SK-N-SH (cell line): ENCODE measurements around the gene GARNL3. TPM values are rescaled to one million over a fixed set of nuclear protein-coding genes. Genes with fewer than 3 reads are reported as not detected.

Experiments
- CTCF ChIA-PET: fragments of 300-600, 350-600 bp; formaldehyde crosslinking; extraction: SDS; loops from one replicate; lab custom pipeline; 2021; lab: Yijun Ruan, JAX
- POLR2A ChIA-PET: fragments of 350-600 bp; sonication (Branson Sonifier 250); formaldehyde crosslinking; extraction: SDS; loops from one replicate; lab custom pipeline; 2020; ENCODE audit warnings: antibody characterized with exemption, inconsistent platforms; lab: Yijun Ruan, JAX
- DNase-seq: peaks from one replicate; pipeline ENCODE4 v3.0.0; 2012
- H2AFZ ChIP-seq: fragments of 200-600 bp; sonication (generic); 2 replicates; pipeline ENCODE4 v1.8.1; 2016; ENCODE audit warnings: antibody characterized with exemption, mild to moderate bottlenecking, low read depth
- H3F3A ChIP-seq: fragments of 200-600 bp; sonication (generic); replicated peaks from 2 replicates; pipeline ENCODE3; 2016; ENCODE audit warnings: antibody characterized with exemption, mild to moderate bottlenecking; ENCODE audit not compliant: insufficient read depth
- H3K27ac ChIP-seq, 2 experiments: fragments of 200-500 bp in 1 of 2; fragments of 200-600 bp in 1 of 2; sonication (Bioruptor generic) in 1 of 2; sonication (generic), shearing (Covaris generic) in 1 of 2; 2 replicates each; pipeline versions ENCODE4 v1.5.1 to v1.6.1; 2014 to 2016; ENCODE audit warnings: low read depth in 2 of 2, inconsistent platforms in 1 of 2, low read length in 1 of 2, mild to moderate bottlenecking in 1 of 2, mixed read lengths in 1 of 2
- H3K27me3 ChIP-seq: fragments of 200-600 bp; sonication (generic), shearing (Covaris generic); 2 replicates; pipeline ENCODE4 v1.6.1; 2016; ENCODE audit warnings: mixed run types; ENCODE audit not compliant: insufficient read depth
- H3K36me3 ChIP-seq, 2 experiments: fragments of 200-500 bp in 1 of 2; fragments of 200-600 bp in 1 of 2; sonication (Bioruptor generic) in 1 of 2; sonication (generic) in 1 of 2; replicated peaks in 1 of 2; 2 replicates each; pipeline versions ENCODE3 to v1.5.1; 2014 to 2016; ENCODE audit warnings: low read length in 1 of 2, mild to moderate bottlenecking in 1 of 2; ENCODE audit not compliant: insufficient read depth in 2 of 2, control insufficient read depth in 1 of 2
- H3K4me1 ChIP-seq, 2 experiments: fragments of 200-500 bp in 1 of 2; fragments of 200-600 bp in 1 of 2; sonication (Bioruptor generic) in 1 of 2; sonication (generic), shearing (Covaris generic) in 1 of 2; 2 replicates each; pipeline versions ENCODE4 v1.5.1 to v1.6.1; 2014 to 2016; ENCODE audit warnings: low read depth in 1 of 2, low read length in 1 of 2, mixed run types in 1 of 2; ENCODE audit not compliant: insufficient read depth in 2 of 2, control insufficient read depth in 1 of 2
- H3K4me2 ChIP-seq: fragments of 200-600 bp; sonication (generic), shearing (Covaris generic); 2 replicates; pipeline ENCODE4 v1.6.1; 2017; ENCODE audit warnings: mixed run types
- H3K4me3 ChIP-seq, 2 experiments: fragments of 200-500 bp in 1 of 2; fragments of 200-600 bp in 1 of 2; sonication (Bioruptor generic) in 1 of 2; sonication (generic), shearing (Covaris generic) in 1 of 2; 2 replicates each; pipeline versions ENCODE4 v1.5.1 to v1.8.1; 2014 to 2016; ENCODE audit warnings: low read depth in 2 of 2, inconsistent platforms in 1 of 2, low read length in 1 of 2, mild to moderate bottlenecking in 1 of 2, mixed read lengths in 1 of 2, moderate library complexity in 1 of 2
- H3K79me2 ChIP-seq: fragments of 200-600 bp; sonication (generic); 2 replicates; pipeline ENCODE4 v1.8.1; 2017; ENCODE audit warnings: mild to moderate bottlenecking; ENCODE audit not compliant: insufficient read depth
- H3K9ac ChIP-seq: fragments of 200-600 bp; sonication (generic); 2 replicates; pipeline ENCODE4 v1.6.1; 2017; ENCODE audit warnings: mixed run types
- H3K9me2 ChIP-seq: fragments of 200-600 bp; sonication (generic); 2 replicates; pipeline ENCODE4 v1.6.1; 2017; ENCODE audit warnings: mixed run types
- H3K9me3 ChIP-seq: fragments of 200-600 bp; sonication (generic); 2 replicates; pipeline ENCODE4 v1.6.1; 2017; ENCODE audit warnings: mixed run types, mild to moderate bottlenecking, moderate library complexity
- H4K20me1 ChIP-seq: fragments of 200-600 bp; sonication (generic); 2 replicates; pipeline ENCODE4 v1.6.1; 2017; ENCODE audit warnings: mild to moderate bottlenecking, mixed run types; ENCODE audit not compliant: insufficient read depth
- CHD2 ChIP-seq: fragments of 150-350 bp; IDR thresholded peaks from 2 replicates; pipeline ENCODE4 v1.6.1; 2018; ENCODE audit warnings: low read length; ENCODE audit not compliant: partially characterized antibody
- CTCF ChIP-seq: fragments of 200-600 bp; sonication (generic); IDR thresholded peaks from 2 replicates; pipeline ENCODE4 v1.6.1; 2017; ENCODE audit warnings: antibody characterized with exemption, mild to moderate bottlenecking, moderate library complexity
- ELF1 ChIP-seq: IDR thresholded peaks from 2 replicates; pipeline ENCODE4 v1.4.0; 2012
- EZH2phosphoT487 ChIP-seq: fragments of 200-600 bp; sonication (generic); IDR thresholded peaks from 2 replicates; pipeline ENCODE4 v1.6.1; 2017; ENCODE audit warnings: low read depth, mixed run types, mild to moderate bottlenecking, antibody characterized with exemption, moderate library complexity, borderline replicate concordance
- FOSL2 ChIP-seq: IDR thresholded peaks from 2 replicates; pipeline ENCODE4 v1.4.0; 2012; ENCODE audit warnings: low read depth, mild to moderate bottlenecking, moderate library complexity, borderline replicate concordance
- GABPA ChIP-seq: IDR thresholded peaks from 2 replicates; pipeline ENCODE4 v1.4.0; 2012; ENCODE audit warnings: low read depth, mild to moderate bottlenecking
- GATA2 ChIP-seq: sonication (generic); formaldehyde crosslinking; IDR thresholded peaks from 2 replicates; pipeline ENCODE4 v1.5.0; 2020; ENCODE audit warnings: mild to moderate bottlenecking, missing genetic modification reagents
- IRF3 ChIP-seq: fragments of 150-350 bp; IDR thresholded peaks from 2 replicates; pipeline ENCODE4 v1.6.1; 2016; ENCODE audit warnings: mild to moderate bottlenecking, low read depth, low read length
- MEF2A ChIP-seq: IDR thresholded peaks from 2 replicates; pipeline ENCODE4 v1.4.0; 2012; ENCODE audit warnings: low read depth, borderline replicate concordance
- MXI1 ChIP-seq: IDR thresholded peaks from 2 replicates; pipeline ENCODE4 v1.6.1; 2012; ENCODE audit warnings: mild to moderate bottlenecking, low read depth, low read length, improper control_type of control experiment
- NRF1 ChIP-seq: IDR thresholded peaks from 2 replicates; pipeline ENCODE4 v1.6.1; 2012; ENCODE audit warnings: low read depth, mild to moderate bottlenecking, low read length
- PBX3 ChIP-seq: IDR thresholded peaks from 2 replicates; pipeline ENCODE4; 2012
- RAD21 ChIP-seq: IDR thresholded peaks from 2 replicates; pipeline ENCODE4 v1.6.1; 2012; ENCODE audit warnings: mild to moderate bottlenecking, low read length
- RCOR1 ChIP-seq: fragments of 150-350 bp; IDR thresholded peaks from 2 replicates; pipeline ENCODE4 v1.6.1; 2017; ENCODE audit warnings: antibody characterized with exemption, low read length
- RFX5 ChIP-seq: IDR thresholded peaks from 2 replicates; pipeline ENCODE4 v1.6.1; 2012; ENCODE audit warnings: mild to moderate bottlenecking, improper control_type of control experiment, low read length
- RXRA ChIP-seq: IDR thresholded peaks from 2 replicates; pipeline ENCODE4 v1.4.0; 2012; ENCODE audit warnings: low read depth, mild to moderate bottlenecking, borderline replicate concordance
- SIN3A ChIP-seq: IDR thresholded peaks from 2 replicates; pipeline ENCODE4 v1.6.1; 2012; ENCODE audit warnings: low read depth, mild to moderate bottlenecking, low read length, moderate library complexity, borderline replicate concordance
- SMC3 ChIP-seq: IDR thresholded peaks from 2 replicates; pipeline ENCODE4 v1.6.1; 2012; ENCODE audit warnings: low read depth, low read length, improper control_type of control experiment
- TAF1 ChIP-seq: IDR thresholded peaks from 2 replicates; pipeline ENCODE4 v1.6.1; 2012; ENCODE audit warnings: low read depth, mild to moderate bottlenecking, low read length, moderate library complexity, borderline replicate concordance
- TEAD4 ChIP-seq: IDR thresholded peaks from 2 replicates; pipeline ENCODE4 v1.4.0; 2012; ENCODE audit warnings: mild to moderate bottlenecking, borderline replicate concordance; ENCODE audit not compliant: insufficient read depth
- USF1 ChIP-seq: IDR thresholded peaks from 2 replicates; pipeline ENCODE4 v1.4.0; 2012; ENCODE audit warnings: low read depth, borderline replicate concordance
- USF2 ChIP-seq: fragments of 150-350 bp; IDR thresholded peaks from 2 replicates; pipeline ENCODE4 v1.6.1; 2017; ENCODE audit warnings: antibody characterized with exemption, low read length, low read depth, borderline replicate concordance
- YY1 ChIP-seq: IDR thresholded peaks from 2 replicates; pipeline ENCODE4 v1.4.0; 2012; ENCODE audit warnings: low read depth, mild to moderate bottlenecking
- WGBS: methylation state at CpG from one replicate; pipeline ENCODE4 v1.1.6; 2017; ENCODE audit warnings: low lambda C conversion rate; 5-methylcytosine and 5-hydroxymethylcytosine counted together
- polyA plus RNA-seq, 3 experiments: library from polyadenylated mRNA; depleted of rRNA; stranded (reverse); fragments of >200 nt; gene quantifications; 2 replicates each; pipeline ENCODE4 v1.2.3, GENCODE V29; 2012
- TF ChIP-seq, protein P1 (sequence below): IDR thresholded peaks from 2 replicates; pipeline ENCODE4 v1.4.0; 2012; ENCODE audit warnings: low read depth

The GARNL3 gene
- polyA plus RNA-seq, 1 of the 3 experiments (the other 2 are of a cell fraction), result 9.1 TPM

DNA sequence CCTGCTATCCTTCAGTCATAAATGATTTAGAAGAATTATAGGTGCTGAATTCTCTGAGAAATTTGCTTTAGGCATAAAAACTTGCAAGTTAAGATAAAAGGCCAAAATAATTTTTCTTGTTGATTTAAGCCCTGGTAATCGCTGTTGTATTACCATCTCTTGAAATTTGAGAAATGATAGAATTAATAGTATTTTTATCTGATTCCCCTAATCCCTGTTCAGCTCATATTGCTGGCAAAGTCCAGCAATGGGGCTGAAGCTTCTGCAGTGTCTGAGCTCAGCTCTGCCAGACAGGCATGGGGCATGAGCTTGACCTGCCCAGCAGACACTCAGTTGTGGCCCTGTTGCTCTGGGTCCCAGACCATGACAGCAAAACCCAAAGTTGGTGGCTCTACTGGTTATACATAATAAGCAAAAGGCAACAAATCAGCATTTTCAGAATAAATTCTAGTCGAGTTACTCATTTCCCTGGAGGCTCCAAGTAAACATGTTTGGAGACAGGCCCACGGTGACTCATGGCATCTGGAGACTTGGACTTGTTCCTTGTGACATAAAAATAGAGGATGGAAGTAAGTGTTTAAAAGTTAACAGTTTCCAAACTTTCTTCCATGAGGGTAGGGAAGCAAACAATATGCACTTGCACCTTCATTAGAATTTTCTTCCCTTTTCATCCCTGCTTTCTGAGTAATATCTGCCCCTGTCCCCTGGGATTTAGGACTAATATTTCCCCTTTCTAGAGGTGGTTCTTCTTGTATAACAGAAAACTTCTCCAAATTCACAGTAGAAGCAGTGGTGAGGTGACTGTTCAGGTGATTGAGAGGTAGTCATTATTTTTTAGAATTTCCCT is 72.2 kb downstream of the GARNL3 start:
- CTCF ChIA-PET, result interaction anchor here (0.7 to 1.4 kb wide), 2 partner anchors 11 to 14 kb away, joined by 3 to 4 read pairs; no protein-coding TSS in a partner anchor
- peak overlapping the region; percentile 81 to 82 for H3K27ac ChIP-seq
- H3K4me3 ChIP-seq, result no peak overlapping the region
- no peak for DNase-seq
- 9% methylated on average over 3 of the region's 3 CpGs for WGBS
- H4K20me1 ChIP-seq, result no peaks in the 10 kb centered on the region
- H3K36me3 ChIP-seq, result peaks cover 3 to 12% of the 10 kb centered on the region in 2 experiments
- H3F3A ChIP-seq, result peaks cover 17% of the 10 kb centered on the region
- H3K9ac ChIP-seq, result peak overlapping the region; percentile 17; the same call in 1 of the 2 replicates
- H3K4me2 ChIP-seq, result peak overlapping the region; percentile 62
- peaks cover 14 to 19% of the 10 kb centered on the region in 2 experiments for H3K4me1 ChIP-seq
- no peaks in the 10 kb centered on the region for H3K9me2 ChIP-seq
- H2AFZ ChIP-seq, result no peak overlapping the region; the same call in 1 of the 2 replicates
- POLR2A ChIA-PET, result no interaction called here
- no peaks in the 10 kb centered on the region for H3K27me3 ChIP-seq
- H3K79me2 ChIP-seq, result no peaks in the 10 kb centered on the region
- H3K9me3 ChIP-seq, result no peaks in the 10 kb centered on the region
- TF ChIP-seq RXRA (0 out of 2 replicates have a peak, but pooled peaks have one; percentile 43), TAF1 (0 out of 2 replicates have a peak, but pooled peaks have one; percentile 17), EZH2phosphoT487 (no peak), YY1 (no peak), GABPA (peak; percentile 12; the same call in 1 of the 2 replicates), NRF1 (no peak), IRF3 (no peak), CTCF (no peak), SMC3 (no peak), MEF2A (peak; percentile 53), CHD2 (no peak), MXI1 (no peak), SIN3A (no peak), GATA2 (CRISPR knock-in tag) (no peak), USF2 (no peak), FOSL2 (peak; percentile 96), RCOR1 (no peak), USF1 (no peak), PBX3 (peak; percentile 55), RAD21 (no peak), ELF1 (no peak), RFX5 (no peak), TEAD4 (peak; percentile 82)
- TF ChIP-seq, protein P1, sequence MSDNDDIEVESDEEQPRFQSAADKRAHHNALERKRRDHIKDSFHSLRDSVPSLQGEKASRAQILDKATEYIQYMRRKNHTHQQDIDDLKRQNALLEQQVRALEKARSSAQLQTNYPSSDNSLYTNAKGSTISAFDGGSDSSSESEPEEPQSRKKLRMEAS, result peak; percentile 39; the same call in 1 of the 2 replicates
